Activated naive CD4-positive, alpha-beta T cell treated with anti-CD3 and anti-CD28 coated beads, Interleukin-2, amount 50 U/mL, for 72 hours (primary cell): ENCODE data around the gene CIT. TPM values are rescaled to one million over a fixed set of nuclear protein-coding genes. Genes with fewer than 3 reads are reported as not detected.
A peak's percentile ranks its signal among the peaks of the same experiment; 100 is the strongest.
"Not testable (repeated sequence)": the region's sequence is repeated elsewhere in the genome, so short reads cannot be mapped to it uniquely, and the experiment has no call there.

Experiments
- ATAC-seq, 2 donors: fragments of 150-1000 bp; cut with Tn5 transposase; 2 replicates each; pipeline ENCODE4 v1.10.0; 2021; ENCODE audit warnings: mild to moderate bottlenecking in 2 of 2, moderate library complexity in 2 of 2
- DNase-seq, 2 donors: peaks; one replicate each; pipeline ENCODE4 v3.0.0; 2021 to 2022; ENCODE audit warnings: low spot score in 2 of 2
- H3K27ac Mint-ChIP-seq, 2 donors: one replicate each; pipeline ENCODE4 v1.8.0; 2022; ENCODE audit warnings: mild to moderate bottlenecking in 2 of 2, mixed read lengths in 2 of 2
- H3K36me3 Mint-ChIP-seq, 2 donors: one replicate each; pipeline ENCODE4 v1.8.0; 2022; ENCODE audit warnings: mixed read lengths in 2 of 2
- H3K9me3 Mint-ChIP-seq, 2 donors: one replicate each; pipeline ENCODE4 v1.8.0; 2022; ENCODE audit warnings: mixed read lengths in 2 of 2
- total RNA-seq, 2 donors: library from RNA; stranded (reverse); gene quantifications; one replicate each; pipeline ENCODE4 v1.2.3, GENCODE V29; 2022

The CIT gene
- total RNA-seq, 2 donors from 2014 or later, result 83.4 to 147 TPM

- H3K9me3 Mint-ChIP-seq, result no peaks in the 10 kb centered on the region
- H3K27ac Mint-ChIP-seq, result peak overlapping the region; percentile 90 to 95
- no peak for DNase-seq
- peaks cover 42 to 52% of the 10 kb centered on the region in 2 donors for H3K36me3 Mint-ChIP-seq
- ATAC-seq, result no peak
Observed at GRCh38 chr12:119669744-119670472, 207.2 kb downstream of the CIT start.

DNA sequence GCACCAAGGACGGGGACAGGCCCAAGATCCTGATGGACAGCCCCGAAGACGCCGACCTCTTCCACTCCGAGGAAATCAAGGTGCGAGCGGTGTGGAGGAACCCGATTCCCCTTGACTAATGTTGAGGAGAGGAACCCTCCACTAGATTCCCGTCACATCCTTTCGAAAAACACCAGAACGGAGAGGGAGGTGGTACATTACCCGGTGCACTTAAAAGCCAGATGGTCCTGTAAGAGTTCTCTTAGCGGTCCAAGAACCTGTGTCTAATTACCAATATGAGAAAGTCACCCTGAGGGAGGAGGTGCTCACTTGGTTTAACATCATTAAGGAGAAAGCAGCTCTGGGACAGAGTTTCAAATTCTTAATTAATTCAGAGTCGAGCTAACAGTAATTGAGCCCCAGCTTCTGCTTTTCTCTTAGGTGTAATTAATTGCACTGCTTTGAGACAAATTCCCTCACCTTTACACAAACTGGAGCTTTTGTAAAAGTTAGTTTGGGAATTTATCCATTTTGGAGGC lies 208.7 kb downstream of the CIT start:
- DNase-seq (no peak), ATAC-seq (peak in 1 of 2 donors; percentile 3)
- peak overlapping the region; percentile 94 to 100 for H3K27ac Mint-ChIP-seq
- peaks cover 0 to 4% of the 10 kb centered on the region in 2 donors for H3K9me3 Mint-ChIP-seq
- H3K36me3 Mint-ChIP-seq, result peaks cover 35 to 42% of the 10 kb centered on the region in 2 donors

GRCh38 chr12:119667577-119668323 lies 209.4 kb downstream of the CIT start, which contains the start of gene PRKAB1:
Gene PRKAB1, plus strand, starts transcription at chr12:119668133. Its CDS starts 112 bp downstream, at chr12:119668245.
- Mint-ChIP-seq H3K9me3 (peaks cover 0 to 4% of the 10 kb centered on the region in 2 donors), H3K27ac (peak within 1 kb of the TSS; percentile 94 to 100)
- peak; percentile 94 to 98 for DNase-seq

GRCh38 chr12:119666900-119667576 lies 210.1 kb downstream of the CIT start:
- ATAC-seq (peak; percentile 2 to 32), DNase-seq (no peak)
- H3K36me3 Mint-ChIP-seq, result peaks cover 25 to 28% of the 10 kb centered on the region in 2 donors
- H3K9me3 Mint-ChIP-seq, result peaks cover 0 to 4% of the 10 kb centered on the region in 2 donors
- H3K27ac Mint-ChIP-seq, result peak overlapping the region in 1 of 2 donors; percentile 100

More at GRCh38 chr12:119667577-119668323, 209.4 kb downstream of the CIT start, which contains the start of gene PRKAB1:
- ATAC-seq, result peak; percentile 94 to 96
- peaks cover 32 to 36% of the 10 kb centered on the region in 2 donors for H3K36me3 Mint-ChIP-seq

- peak overlapping the region; percentile 78 to 100 for H3K27ac Mint-ChIP-seq
- ATAC-seq (no peak), DNase-seq (no peak)
- H3K9me3 Mint-ChIP-seq, result peaks cover 0 to 4% of the 10 kb centered on the region in 2 donors
- H3K36me3 Mint-ChIP-seq, result peaks cover 22 to 23% of the 10 kb centered on the region in 2 donors
Observed at GRCh38 chr12:119666226-119666795, 210.8 kb downstream of the CIT start.

DNA sequence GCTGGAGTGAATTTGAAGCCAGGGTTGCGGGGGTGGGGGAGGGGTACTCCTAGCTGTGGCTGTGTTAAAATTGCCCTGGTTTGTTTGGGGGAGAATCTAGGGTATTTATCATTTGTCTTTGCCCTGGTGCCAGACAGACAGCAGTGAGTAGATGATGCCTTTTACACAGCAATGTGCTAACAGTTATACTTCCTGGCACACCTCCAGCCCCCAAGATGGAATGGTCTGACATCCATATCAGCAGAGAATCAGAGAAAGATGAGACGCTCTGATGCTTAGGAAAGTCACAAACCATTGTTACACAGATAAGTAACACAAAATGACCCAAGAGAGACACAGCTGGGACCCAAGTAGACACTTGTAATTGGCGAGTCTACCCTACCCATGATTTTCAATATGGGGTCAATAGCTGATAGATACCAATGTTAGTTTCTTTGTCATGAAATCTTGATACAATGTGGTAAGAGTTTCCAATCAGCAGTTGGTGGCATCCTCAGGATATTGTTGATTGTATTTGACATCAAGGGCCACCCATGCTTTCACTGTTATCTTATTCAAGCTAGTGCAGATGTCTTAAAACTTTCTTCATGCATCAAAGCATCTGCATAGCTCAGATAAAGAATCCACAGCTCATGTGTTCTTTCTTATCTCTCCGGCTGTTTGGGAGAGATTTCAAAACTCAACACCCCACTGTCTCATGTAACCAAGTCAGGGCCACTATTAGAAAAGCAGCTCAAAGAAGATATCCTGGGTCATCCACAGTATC lies 211.8 kb downstream of the CIT start:
- Mint-ChIP-seq H3K27ac (no peak overlapping the region), H3K9me3 (peaks cover 0 to 4% of the 10 kb centered on the region in 2 donors), H3K36me3 (peaks cover 15 to 20% of the 10 kb centered on the region in 2 donors)
- DNase-seq (no peak), ATAC-seq (no peak)

DNA sequence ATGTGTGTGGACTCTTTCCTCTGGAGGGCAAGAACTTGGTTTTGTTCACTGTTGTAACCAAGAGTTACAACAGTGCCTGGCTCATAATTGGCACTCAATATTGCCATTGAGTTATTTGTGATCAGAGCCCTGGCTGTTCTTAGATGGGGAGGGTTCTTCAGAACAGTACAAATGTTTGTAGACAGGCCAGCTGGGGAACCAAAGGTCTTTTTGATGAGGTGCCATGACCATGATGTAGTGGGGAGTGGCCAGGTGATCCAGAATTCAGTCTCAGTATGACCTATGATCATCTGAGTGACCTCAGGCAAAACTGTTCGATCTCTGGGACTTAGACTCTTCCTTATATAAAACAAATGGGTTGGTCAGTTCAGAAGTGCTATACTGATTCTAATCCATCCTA lies 212.5 kb downstream of the CIT start:
- Mint-ChIP-seq H3K27ac (no peak overlapping the region), H3K9me3 (peaks cover 0 to 4% of the 10 kb centered on the region in 2 donors), H3K36me3 (peaks cover 8 to 13% of the 10 kb centered on the region in 2 donors)
- ATAC-seq (no peak), DNase-seq (no peak)

DNA sequence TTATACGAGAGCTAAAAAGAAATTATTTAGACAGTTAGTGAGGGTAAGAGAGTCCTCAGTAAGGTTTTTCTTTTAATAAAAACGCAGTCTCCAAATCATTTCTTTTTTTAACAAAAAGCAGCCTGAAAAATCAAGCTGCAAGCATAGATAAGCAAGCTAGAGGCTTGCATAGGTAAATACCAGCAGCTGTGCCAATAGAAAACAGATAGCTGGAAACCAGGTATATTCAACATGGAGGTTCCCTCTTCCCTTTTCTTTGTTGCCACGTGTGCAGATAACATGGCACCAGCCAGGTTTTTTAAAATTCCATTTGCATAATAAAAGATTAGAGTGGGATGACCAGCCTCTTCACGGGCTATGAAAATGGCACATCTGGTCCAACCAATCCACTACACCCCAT lies 215.2 kb downstream of the CIT start:
- no peak for ATAC-seq
- no peak for DNase-seq
- H3K36me3 Mint-ChIP-seq, result peaks cover 0 to 5% of the 10 kb centered on the region in 2 donors
- H3K27ac Mint-ChIP-seq, result no peak overlapping the region
- H3K9me3 Mint-ChIP-seq, result peaks cover 0 to 4% of the 10 kb centered on the region in 2 donors

DNA sequence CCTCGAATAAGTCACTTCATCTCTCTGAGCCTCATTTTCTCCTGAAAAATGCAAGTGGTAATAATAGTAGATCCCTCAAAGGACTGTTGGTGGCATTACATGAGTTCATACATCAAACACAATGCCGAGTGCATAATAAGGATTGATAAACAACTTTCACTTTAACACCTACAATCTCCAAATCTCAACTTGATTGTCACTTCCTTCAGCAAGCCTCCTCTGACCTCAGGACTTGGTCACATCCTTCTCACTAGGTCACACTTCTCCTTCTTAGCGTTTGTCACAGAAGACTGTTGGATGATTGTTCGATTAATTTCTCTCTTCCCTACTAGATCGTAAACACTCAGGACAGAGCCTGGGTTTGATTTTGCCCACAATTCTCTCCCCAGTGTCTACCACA lies 217.0 kb downstream of the CIT start:
- no peak for ATAC-seq

GRCh38 chr12:119659289-119659897 lies 217.7 kb downstream of the CIT start:
- H3K27ac Mint-ChIP-seq, result no peak overlapping the region
- ATAC-seq (no peak), DNase-seq (peak in 1 of 2 donors; percentile 50)
- H3K9me3 Mint-ChIP-seq, result peaks cover 0 to 4% of the 10 kb centered on the region in 2 donors
- H3K36me3 Mint-ChIP-seq, result no peaks in the 10 kb centered on the region

More for the DNA sequence above, 217.0 kb downstream of the CIT start:
- Mint-ChIP-seq H3K27ac (no peak overlapping the region), H3K36me3 (no peaks in the 10 kb centered on the region), H3K9me3 (peaks cover 0 to 4% of the 10 kb centered on the region in 2 donors)
- no peak for DNase-seq

DNA sequence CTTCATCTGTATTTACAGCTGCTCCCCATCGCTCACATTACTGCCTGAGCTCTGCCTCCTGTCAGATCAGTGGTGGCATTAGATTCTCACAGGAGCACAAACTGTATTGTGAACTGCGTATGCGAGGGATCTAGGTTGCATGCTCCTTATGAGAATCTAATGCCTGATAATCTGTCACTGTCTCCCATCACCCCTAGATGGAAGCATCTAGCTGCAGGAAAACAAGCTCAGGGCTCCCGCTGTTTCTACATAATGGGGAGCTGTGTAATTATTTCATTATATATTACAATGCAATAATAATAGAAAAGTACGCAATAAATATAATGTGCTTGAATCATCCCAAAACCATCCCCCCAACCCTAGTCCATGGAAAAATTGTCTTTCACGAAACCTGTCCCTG lies 219.0 kb downstream of the CIT start:
- not testable (repeated sequence) for DNase-seq, H3K9me3 Mint-ChIP-seq, H3K36me3 Mint-ChIP-seq, ATAC-seq, H3K27ac Mint-ChIP-seq

DNA sequence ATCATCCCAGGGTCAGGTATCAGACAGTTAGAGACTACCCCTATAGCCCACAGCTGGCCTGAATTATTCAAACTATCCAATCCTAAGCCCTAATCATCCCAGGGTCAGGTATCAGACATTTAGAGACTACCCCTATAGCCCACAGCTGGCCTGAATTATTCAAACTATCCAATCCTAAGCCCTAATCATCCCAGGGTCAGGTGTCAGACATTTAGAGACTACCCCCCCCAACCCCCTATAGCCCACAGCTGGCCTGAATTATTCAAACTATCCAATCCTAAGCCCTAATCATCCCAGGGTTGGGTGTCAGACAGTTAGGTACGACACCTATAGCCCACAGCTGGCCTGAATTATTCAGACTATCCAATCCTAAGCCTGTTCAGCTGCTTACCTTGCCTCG lies 220.1 kb downstream of the CIT start:
- DNase-seq, H3K36me3 Mint-ChIP-seq, H3K27ac Mint-ChIP-seq, ATAC-seq: not testable (repeated sequence)
- peaks cover 0 to 11% of the 10 kb centered on the region in 2 donors for H3K9me3 Mint-ChIP-seq

GRCh38 chr12:119652665-119653064 lies 224.5 kb downstream of the CIT start:
- ATAC-seq (peak; percentile 68 to 94), DNase-seq (no peak)
- Mint-ChIP-seq H3K36me3 (peaks cover 5 to 10% of the 10 kb centered on the region in 2 donors), H3K27ac (no peak overlapping the region), H3K9me3 (peaks cover 0 to 11% of the 10 kb centered on the region in 2 donors)

DNA sequence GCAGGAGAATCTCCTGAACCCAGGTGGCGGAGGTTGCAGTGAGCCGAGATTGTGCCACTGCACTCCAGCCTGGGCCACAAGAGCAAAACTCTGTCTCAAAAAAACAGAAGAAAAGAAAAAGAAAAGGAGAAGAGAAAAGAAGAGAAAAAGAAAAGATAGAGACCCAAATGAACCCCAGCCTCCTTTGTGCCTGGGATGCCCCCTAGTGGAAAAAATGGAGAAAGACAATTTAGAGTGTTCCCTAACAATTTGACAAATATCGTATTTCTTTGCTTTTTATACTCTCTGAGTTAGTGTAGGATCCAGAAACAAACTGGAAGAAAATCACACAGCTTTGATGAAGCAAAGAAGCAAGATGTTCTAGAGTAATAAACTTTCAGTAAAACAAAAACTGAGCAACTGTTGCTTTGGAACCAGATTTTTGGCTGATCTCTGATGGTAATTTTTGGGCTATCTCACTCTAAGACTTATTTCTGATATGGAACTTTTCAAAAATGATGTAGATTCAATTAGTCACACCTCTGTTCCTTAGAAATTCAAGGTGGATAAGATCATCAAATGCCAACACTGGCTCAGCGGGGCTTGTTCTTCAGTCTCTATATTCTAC lies 227.8 kb downstream of the CIT start:
- no peak overlapping the region for H3K27ac Mint-ChIP-seq
- H3K36me3 Mint-ChIP-seq, result peaks cover 5 to 10% of the 10 kb centered on the region in 2 donors
- H3K9me3 Mint-ChIP-seq, result peaks cover 0 to 17% of the 10 kb centered on the region in 2 donors
- ATAC-seq (no peak), DNase-seq (no peak)
